NCI-H748 treated with DMSO at 0.1 percent for 48 hours (cell line): ENCODE data around the gene OLAH.
"Not testable (repeated sequence)": the region's sequence is repeated elsewhere in the genome, so short reads cannot be mapped to it uniquely, and the experiment has no call there.

Experiments
- DNase-seq: peaks from one replicate; lab custom pipeline; 2025; lab: John Stamatoyannopoulos, UW

OLAH gene

GRCh38 chr10:15043674-15044073, at the start of gene OLAH:
Gene OLAH (plus strand): TSS chr10:15043943. CDS start chr10:15047289, 3,346 bp downstream.
- DNase-seq, result no peak

- no peak for DNase-seq
These were observed 47.7 kb upstream of the OLAH start for GRCh38 chr10:14995964-14996565.

GRCh38 chr10:15013530-15013929, 30.2 kb upstream of the OLAH start:
- not testable (repeated sequence) for DNase-seq

GRCh38 chr10:15015451-15015850, 28.3 kb upstream of the OLAH start:
- no peak for DNase-seq

GRCh38 chr10:15020966-15021365, 22.8 kb upstream of the OLAH start:
- DNase-seq, result not testable (repeated sequence)

- DNase-seq, result not testable (repeated sequence)
These were observed 20.7 kb upstream of the OLAH start for GRCh38 chr10:15023079-15023478.

- DNase-seq, result not testable (repeated sequence)
These were observed 19.4 kb upstream of the OLAH start for GRCh38 chr10:15024017-15025004.

- not testable (repeated sequence) for DNase-seq
These were observed 18.7 kb upstream of the OLAH start for GRCh38 chr10:15025040-15025439.

GRCh38 chr10:15027741-15028140, 16.0 kb upstream of the OLAH start:
- no peak for DNase-seq

GRCh38 chr10:15035385-15036301, 8.1 kb upstream of the OLAH start:
- DNase-seq, result no peak

- DNase-seq, result no peak
These were observed 6.1 kb upstream of the OLAH start for GRCh38 chr10:15037691-15038090.

GRCh38 chr10:15038416-15038815, 5.3 kb upstream of the OLAH start:
- DNase-seq, result no peak

- no peak for DNase-seq
These were observed 1.6 kb downstream of the OLAH start for GRCh38 chr10:15045380-15045779.

GRCh38 chr10:15046626-15047025, 2.9 kb downstream of the OLAH start:
- DNase-seq, result no peak

GRCh38 chr10:15049533-15049932, 5.8 kb downstream of the OLAH start:
- no peak for DNase-seq

- no peak for DNase-seq
These were observed 8.4 kb downstream of the OLAH start for GRCh38 chr10:15052121-15052520.

- DNase-seq, result no peak
These were observed 9.3 kb downstream of the OLAH start for GRCh38 chr10:15053061-15053460.

GRCh38 chr10:15058689-15059088, 14.9 kb downstream of the OLAH start:
- no peak for DNase-seq

GRCh38 chr10:15059914-15060313, 16.2 kb downstream of the OLAH start:
- no peak for DNase-seq

GRCh38 chr10:15060638-15061037, 16.9 kb downstream of the OLAH start:
- DNase-seq, result no peak

GRCh38 chr10:15067154-15067553, 23.4 kb downstream of the OLAH start:
- DNase-seq, result no peak

GRCh38 chr10:15068802-15069201, 25.1 kb downstream of the OLAH start:
- no peak for DNase-seq
